HG03135 (cell line): ENCODE data around the gene KRT8.
"Not testable (repeated sequence)": the region's sequence is repeated elsewhere in the genome, so short reads cannot be mapped to it uniquely, and the experiment has no call there.

Experiments
- ATAC-seq: cut with Tn5 transposase; IDR thresholded peaks from one replicate; pipeline ENCODE4 v1.9.1; 2021; ENCODE audit warnings: mild to moderate bottlenecking, moderate library complexity; ENCODE audit not compliant: unreplicated experiment

Gene KRT8

GRCh38 chr12:52904509-52905300 lies at the start of gene KRT8:
KRT8 (minus strand) TSS chr12:52905076; CDS start chr12:52904981, 95 bp downstream.
- ATAC-seq = not testable (repeated sequence)

GRCh38 chr12:52953181-52953841 lies 48.4 kb upstream of the KRT8 start:
- no peak for ATAC-seq

GRCh38 chr12:52952076-52952801 lies 47.4 kb upstream of the KRT8 start:
- ATAC-seq = no peak

- ATAC-seq = no peak
Observed at GRCh38 chr12:52951640-52952039, 46.8 kb upstream of the KRT8 start.

- no peak for ATAC-seq
Observed at GRCh38 chr12:52951126-52951525, 46.2 kb upstream of the KRT8 start.

GRCh38 chr12:52950553-52950952 lies 45.7 kb upstream of the KRT8 start:
- no peak for ATAC-seq

GRCh38 chr12:52949413-52950331 lies 44.8 kb upstream of the KRT8 start:
- no peak for ATAC-seq

GRCh38 chr12:52947738-52948423 lies 43.0 kb upstream of the KRT8 start:
- ATAC-seq = no peak

- ATAC-seq = no peak
Observed at GRCh38 chr12:52946797-52947547, 42.1 kb upstream of the KRT8 start.

- ATAC-seq = no peak
Observed at GRCh38 chr12:52946334-52946733, 41.5 kb upstream of the KRT8 start.

- ATAC-seq = no peak
Observed at GRCh38 chr12:52945389-52946232, 40.7 kb upstream of the KRT8 start.

- no peak for ATAC-seq
Observed at GRCh38 chr12:52944683-52945388, 40.0 kb upstream of the KRT8 start.

GRCh38 chr12:52942901-52943181 lies 38.0 kb upstream of the KRT8 start:
- ATAC-seq = no peak

GRCh38 chr12:52942066-52942900 lies 37.4 kb upstream of the KRT8 start:
- no peak for ATAC-seq

GRCh38 chr12:52929538-52929937 lies 24.7 kb upstream of the KRT8 start:
- ATAC-seq = no peak

GRCh38 chr12:52927964-52928363 lies 23.1 kb upstream of the KRT8 start:
- no peak for ATAC-seq

GRCh38 chr12:52926596-52927234 lies 21.8 kb upstream of the KRT8 start:
- ATAC-seq = no peak
